K562 (cell line): ENCODE measurements around the gene MAN2A1. TPM values are rescaled to one million over a fixed set of nuclear protein-coding genes. Genes with fewer than 3 reads are reported as not detected.

Experiments
- ATAC-seq: fragments of 200-7000 bp; cut with Tn5 transposase; 3 replicates; pipeline ENCODE4 v1.9.1; 2020; ENCODE audit warnings: moderate library complexity
- BruUV-seq: library from RNA; stranded (reverse); fragments of 400-500 nt; replicated peaks from 2 replicates; lab custom pipeline; 2021; lab: Mats Ljungman, UMichigan
- CTCF ChIA-PET: fragments of 300-600 bp; formaldehyde crosslinking; extraction: SDS; loops from one replicate; lab custom pipeline; 2021; ENCODE audit warnings: low intra/inter-chr PET ratio; lab: Yijun Ruan, JAX
- POLR2A ChIA-PET: fragments of 300-600, 350-650 bp; sonication (Branson Sonifier 250); formaldehyde crosslinking; extraction: SDS; loops from one replicate; lab custom pipeline; 2021; ENCODE audit warnings: antibody characterized with exemption, inconsistent platforms; lab: Yijun Ruan, JAX
- DNase-seq, 4 experiments: peaks; one replicate each; pipeline versions ENCODE4 v3.0.0 to v3.0.0-alpha.2; 2011 to 2018; ENCODE audit warnings: low spot score in 3 of 4, mixed read lengths in 3 of 4; ENCODE audit errors: extremely low read depth in 1 of 4
- FAIRE-seq: peaks from 2 replicates; lab custom pipeline; 2011; peaks lifted over from hg19 to GRCh38; lab: Jason Lieb, UNC
- H2AFZ ChIP-seq: 2 replicates; pipeline ENCODE4 v1.6.0; 2011; ENCODE audit warnings: low read depth, low read length, control low read depth, inconsistent platforms
- H3K27ac ChIP-seq: fragments of 200-600 bp; 3 replicates; pipeline ENCODE4 v1.8.0; 2011; ENCODE audit warnings: low read depth, mild to moderate bottlenecking, control low read depth, inconsistent platforms, low read length, moderate library complexity, mixed read lengths; ENCODE audit errors: extremely low read depth
- H3K27me3 ChIP-seq, 2 experiments: fragments of 300-600 bp in 1 of 2; 2 replicates in 1 of 2; 3 replicates in 1 of 2; pipeline versions ENCODE4 v1.6.0 to v1.8.0; 2011; ENCODE audit warnings: inconsistent platforms in 2 of 2, low read length in 2 of 2, mild to moderate bottlenecking in 1 of 2, mixed read lengths in 1 of 2, moderate library complexity in 1 of 2; ENCODE audit not compliant: control insufficient read depth in 2 of 2, insufficient read depth in 2 of 2
- H3K36me3 ChIP-seq: fragments of 300-600 bp; 3 replicates; pipeline ENCODE4 v1.8.0; 2011; ENCODE audit warnings: mild to moderate bottlenecking, low read length, inconsistent platforms; ENCODE audit not compliant: control insufficient read depth, insufficient read depth
- H3K4me1 ChIP-seq, 2 experiments: fragments of 200-600 bp in 1 of 2; replicated peaks in 1 of 2; 2 replicates in 1 of 2; 3 replicates in 1 of 2; pipeline versions ENCODE4 v1.5.1 to v1.8.0; 2011; ENCODE audit warnings: inconsistent platforms in 2 of 2, low read length in 2 of 2, mild to moderate bottlenecking in 1 of 2, mixed read lengths in 1 of 2, moderate library complexity in 1 of 2; ENCODE audit not compliant: control insufficient read depth in 2 of 2, insufficient read depth in 2 of 2
- H3K4me2 ChIP-seq: 2 replicates; pipeline ENCODE4 v1.6.1; 2011; ENCODE audit warnings: low read length, control low read depth, inconsistent platforms, mixed read lengths; ENCODE audit not compliant: insufficient read depth
- H3K4me3 ChIP-seq: fragments of 200-600 bp; sonication (generic), shearing (Covaris generic); 2 replicates; pipeline ENCODE4 v1.5.1; 2016; ENCODE audit warnings: control low read depth, inconsistent platforms
- H3K79me2 ChIP-seq: fragments of 200-600 bp; 3 replicates; pipeline ENCODE4 v1.8.0; 2011; ENCODE audit warnings: low read length, inconsistent platforms; ENCODE audit not compliant: control insufficient read depth, insufficient read depth
- H3K9ac ChIP-seq, 2 experiments: 2 replicates each; pipeline versions ENCODE4 v1.6.0 to v1.6.1; 2011; ENCODE audit warnings: low read depth in 2 of 2, low read length in 2 of 2, control low read depth in 1 of 2, inconsistent platforms in 1 of 2, mild to moderate bottlenecking in 1 of 2, mixed read lengths in 1 of 2; ENCODE audit not compliant: insufficient read depth in 1 of 2
- H3K9me1 ChIP-seq: one replicate; pipeline ENCODE4 v1.6.0; 2011; ENCODE audit warnings: inconsistent platforms, mild to moderate bottlenecking, low read length, moderate library complexity; ENCODE audit not compliant: control insufficient read depth, insufficient read depth
- H3K9me3 ChIP-seq: replicated peaks from 2 replicates; pipeline ENCODE4 v1.5.1; 2011; ENCODE audit warnings: low read depth, low read length, inconsistent platforms; ENCODE audit not compliant: control insufficient read depth, insufficient read depth
- H4K20me1 ChIP-seq: replicated peaks from 2 replicates; pipeline ENCODE4 v1.6.1; 2011; ENCODE audit warnings: low read length, inconsistent platforms, mixed read lengths; ENCODE audit not compliant: control insufficient read depth, insufficient read depth
- L3MBTL2 ChIP-seq: fragments of 450-650 bp; IDR thresholded peaks from 2 replicates; pipeline ENCODE4 v1.6.1; 2016; ENCODE audit warnings: mild to moderate bottlenecking, moderate library complexity
- MAFF ChIP-seq: IDR thresholded peaks from 2 replicates; pipeline ENCODE4 v1.6.1; 2012; ENCODE audit warnings: low read length, improper control_type of control experiment
- MYNN ChIP-seq, 2 experiments: sonication (generic); formaldehyde crosslinking in 1 of 2; IDR thresholded peaks; 2 replicates each; pipeline versions ENCODE4 v1.5.0 to v1.6.1; 2016 to 2020; ENCODE audit warnings: antibody characterized with exemption in 1 of 2, missing genetic modification reagents in 1 of 2
- NFE2L1 ChIP-seq: fragments of 450-650 bp; IDR thresholded peaks from 2 replicates; pipeline ENCODE4 v1.6.1; 2016; ENCODE audit warnings: missing genetic modification characterization, low read depth, mild to moderate bottlenecking, missing compliant biosample characterization, moderate library complexity, borderline replicate concordance
- NR2F6 ChIP-seq: fragments of 450-650 bp; formaldehyde crosslinking; IDR thresholded peaks from 2 replicates; pipeline ENCODE4 v1.4.0; 2020; ENCODE audit warnings: mild to moderate bottlenecking
- PML ChIP-seq: IDR thresholded peaks from 2 replicates; pipeline ENCODE4 v1.6.1; 2012; ENCODE audit warnings: low read length, inconsistent platforms
- SMAD1 ChIP-seq: fragments of 150-350 bp; IDR thresholded peaks from 2 replicates; pipeline ENCODE4 v1.6.1; 2014; ENCODE audit warnings: low read length, low read depth; ENCODE audit not compliant: partially characterized antibody
- SMAD4 ChIP-seq: fragments of 250-450 bp; sonication (Bioruptor Pico); conservative IDR thresholded peaks from 2 replicates; pipeline ENCODE4 v1.8.0; 2021; ENCODE audit warnings: inconsistent platforms, mild to moderate bottlenecking, moderate library complexity
- SRSF3 ChIP-seq: fragments of 200-400 bp; formaldehyde crosslinking; IDR thresholded peaks from 2 replicates; pipeline ENCODE4 v1.6.1; 2016; ENCODE audit warnings: mild to moderate bottlenecking, low read length, moderate library complexity; ENCODE audit not compliant: insufficient read depth
- XRCC3 ChIP-seq: fragments of 450-650 bp; IDR thresholded peaks from 2 replicates; pipeline ENCODE4 v1.6.1; 2017; ENCODE audit warnings: mild to moderate bottlenecking, moderate library complexity
- ZFP30 ChIP-seq: fragments of 250-450 bp; sonication (Bioruptor Pico); IDR thresholded peaks from 2 replicates; pipeline ENCODE4 v1.8.0; 2022; ENCODE audit warnings: moderate library complexity, mild to moderate bottlenecking, inconsistent platforms, borderline replicate concordance
- WGBS: fragments of 100-300 bp; shearing (Covaris generic); methylation state at CpG from one replicate; pipeline ENCODE4 v1.1.6; 2016; ENCODE audit warnings: low coverage, mixed read lengths; ENCODE audit not compliant: insufficient coverage; ENCODE audit errors: missing lambda C conversion rate; 5-methylcytosine and 5-hydroxymethylcytosine counted together
- in situ Hi-C: fragments of 300-500 bp; cut with MboI; formaldehyde crosslinking; loops from 4 replicates; pipeline ENCODE4 v1.15.0; 2018; ENCODE audit warnings: inconsistent platforms, mixed read lengths
- intact Hi-C: fragments of 100-400 bp; cut with micrococcal nuclease; formaldehyde crosslinking; loops from 2 replicates; pipeline ENCODE4 v1.14.2; 2022
- polyA plus RNA-seq, 8 experiments: library from polyadenylated mRNA; depleted of rRNA in 4 of 8; stranded (reverse) in 5 of 8; unstranded in 3 of 8; fragments of >200 nt; fragmentation: Nextera tagmentation in 2 of 8; fragmentation: Illumina TruSeq in 1 of 8; extraction: Ambion mirVana in 2 of 8; extraction: Trizol in 1 of 8; gene quantifications; 2 replicates each; pipeline versions ENCODE4 v1.2.1 to v1.2.3, GENCODE V29; 2011 to 2014; ENCODE audit warnings: inconsistent platforms in 1 of 8, missing spikeins in 1 of 8
- total RNA-seq, 7 experiments: library from RNA; depleted of rRNA in 6 of 7; stranded (reverse); fragments of >200 nt in 6 of 7; fragmentation: Illumina TruSeq in 2 of 7; extraction: Trizol in 2 of 7; gene quantifications; 2 replicates each; pipeline versions ENCODE4 v1.2.1 to v1.2.3, GENCODE V29; 2011 to 2021; ENCODE audit warnings: low replicate concordance in 1 of 7
- TF ChIP-seq, protein P1 (sequence below), 2 experiments: fragments of 250-450 bp in 1 of 2; fragments of 450-650 bp in 1 of 2; sonication (Bioruptor Pico) in 1 of 2; IDR thresholded peaks; 2 replicates each; pipeline versions ENCODE4 v1.6.1 to v1.8.0; 2016 to 2021; ENCODE audit warnings: mild to moderate bottlenecking in 2 of 2, moderate library complexity in 2 of 2, missing compliant biosample characterization in 1 of 2, missing genetic modification characterization in 1 of 2

The MAN2A1 gene
- total and polyA plus RNA-seq, 9 of the 15 experiments (the other 6 are each of a cell fraction or from before 2014, with no cell fraction given), result 5.2 to 32.0 (median 19.8) TPM

DNA sequence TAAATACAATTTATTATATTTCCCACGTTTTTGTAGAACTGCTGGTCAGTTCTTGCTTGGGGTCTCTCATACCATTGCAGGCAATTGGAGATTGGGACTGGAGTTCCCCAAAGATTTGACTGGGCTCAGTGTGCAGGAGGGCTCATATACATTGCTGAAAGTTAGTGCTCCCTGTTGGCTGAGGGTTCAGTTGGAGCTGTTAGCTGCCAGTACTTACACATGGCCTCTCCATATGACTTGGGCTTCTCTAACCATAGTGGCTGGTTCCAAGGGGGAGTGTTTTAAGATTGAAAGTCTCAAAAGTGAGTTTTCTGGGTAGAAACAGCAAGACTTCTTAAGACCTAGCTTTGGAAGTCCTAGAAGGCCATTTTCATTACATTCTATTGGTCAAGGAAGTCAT, 102.9 kb downstream of the MAN2A1 start (continued):
- TF ChIP-seq NR2F6 (CRISPR knock-in tag) (no peak), PML (no peak), ZFP30 (CRISPR knock-in tag) (no peak), SMAD4 (CRISPR knock-in tag) (no peak)
- TF ChIP-seq, protein P1, sequence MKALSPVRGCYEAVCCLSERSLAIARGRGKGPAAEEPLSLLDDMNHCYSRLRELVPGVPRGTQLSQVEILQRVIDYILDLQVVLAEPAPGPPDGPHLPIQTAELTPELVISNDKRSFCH (CRISPR knock-in tag; IDR thresholded peaks at IDR 0.05), result no peak
- TF ChIP-seq, protein P1 (tag; IDR thresholded peaks at IDR 0.05), result no peak
- TF ChIP-seq, all 486 proteins: peak for 0

- Histone ChIP-seq H3K27ac (no peak overlapping the region), H3K4me1 (no peaks in the 10 kb centered on the region), H3K4me3 (no peak overlapping the region), H3K27me3 (no peaks in the 10 kb centered on the region), H3K36me3 (peaks cover 5% of the 10 kb centered on the region; the same call in 1 of the 3 replicates), H3K79me2 (no peaks in the 10 kb centered on the region), H2AFZ (no peak overlapping the region), H4K20me1 (no peaks in the 10 kb centered on the region), H3K4me2 (no peak overlapping the region), H3K9me1 (no peaks in the 10 kb centered on the region), H3K9ac (no peak overlapping the region), H3K9me3 (no peaks in the 10 kb centered on the region)
- BruUV-seq, result no TSS peak
- intact Hi-C loops, result no loop called here
- 95% methylated on average over 2 of the region's 2 CpGs for WGBS
- TF ChIP-seq MAFF (no peak), MYNN (IDR thresholded peaks at IDR 0.05) (no peak), MYNN (CRISPR knock-in tag; IDR thresholded peaks at IDR 0.05) (no peak), SMAD1 (no peak), L3MBTL2 (no peak), XRCC3 (no peak), NFE2L1 (tag) (no peak), SRSF3 (no peak)
- FAIRE-seq (no peak), DNase-seq (no peak), ATAC-seq (no peak)
- ChIA-PET POLR2A (no interaction called here), CTCF (no interaction called here)
- in situ Hi-C loops, result no loop called here
Measured at GRCh38 chr5:109803854-109804253, 114.1 kb downstream of the MAN2A1 start.
